ENCODE data around the gene JMJD7. TPM values are rescaled to one million over a fixed set of nuclear protein-coding genes. Genes with fewer than 3 reads are reported as not detected.

The JMJD7 gene
- total and polyA plus RNA-seq, 9 of the 15 experiments (the other 6 are each of a cell fraction or from before 2014, with no cell fraction given), result 1.2 to 13.9 (median 6.1) TPM

DNA sequence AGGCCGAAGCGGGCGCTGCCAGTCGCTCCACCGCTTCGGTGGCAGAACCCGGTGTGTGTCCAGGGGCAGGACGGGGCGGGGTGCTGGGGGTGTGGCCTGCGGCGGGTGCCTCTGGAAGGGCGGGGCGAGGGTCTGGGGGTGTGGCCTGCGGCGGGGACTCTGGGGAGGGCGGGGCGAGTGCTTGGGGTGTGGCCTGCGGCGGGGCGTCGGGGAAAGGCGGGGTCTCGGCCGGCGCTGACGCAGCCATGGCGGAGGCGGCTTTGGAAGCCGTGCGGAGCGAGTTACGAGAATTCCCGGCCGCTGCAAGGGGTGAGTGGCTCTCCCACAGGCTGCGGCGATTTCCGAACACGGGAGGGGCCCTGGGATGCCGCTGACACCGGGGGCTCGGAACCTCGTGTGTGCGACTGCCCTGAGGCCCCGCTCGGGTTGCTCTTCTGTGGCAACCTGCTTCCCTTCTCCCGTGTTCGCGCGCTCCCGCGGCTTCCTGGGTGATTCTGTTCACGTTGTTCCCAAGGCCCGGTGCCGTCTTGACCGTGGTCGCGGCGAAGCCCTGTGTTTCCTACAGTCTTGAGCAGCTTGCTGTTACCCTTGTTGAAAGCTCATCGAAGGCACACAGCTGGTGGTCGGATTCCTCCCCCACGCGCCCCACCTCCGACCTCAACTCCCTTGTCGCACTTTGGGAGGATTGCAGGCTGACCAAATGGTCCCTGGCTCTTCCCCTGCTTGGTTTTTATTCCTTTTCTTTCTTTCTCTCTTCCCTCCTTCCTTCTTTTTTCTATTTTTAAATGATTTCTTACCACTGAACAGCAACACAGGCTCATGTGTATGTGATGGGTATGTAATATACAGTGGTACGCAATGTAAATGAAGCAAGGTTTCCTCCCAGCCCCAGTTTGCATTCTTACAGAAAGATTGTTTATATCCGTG, at the start of gene JMJD7 (continued):
- TF ChIP-seq HDGF (IDR thresholded peaks at IDR 0.05) (no peak), SRSF3 (IDR thresholded peaks at IDR 0.05; ENCODE audit: insufficient read depth, low read length) (no peak), ATF3 (IDR thresholded peaks at IDR 0.05) (no peak), ATF3 (CRISPR knock-in tag; conservative IDR thresholded peaks at IDR 0.05) (no peak), ZNF431 (CRISPR knock-in tag; IDR thresholded peaks at IDR 0.05) (no peak), TGIF2 (CRISPR knock-in tag; IDR thresholded peaks at IDR 0.05) (no peak), SAP30 (IDR thresholded peaks at IDR 0.05; ENCODE audit: borderline replicate concordance, insufficient read depth, low read depth, low read length, poor library complexity, severe bottlenecking) (peak; percentile 74), NR2C1 (IDR thresholded peaks at IDR 0.05) (no peak), NR2C1 (tag; IDR thresholded peaks at IDR 0.05) (no peak), SUPT5H (IDR thresholded peaks at IDR 0.05) (peak; percentile 76), EZH2 (IDR thresholded peaks at IDR 0.05; ENCODE audit: borderline replicate concordance, low read depth, low read length) (no peak), FOXK1 (CRISPR knock-in tag; IDR thresholded peaks at IDR 0.05; ENCODE audit: borderline replicate concordance) (no peak), IRF1 (CRISPR knock-in tag; IDR thresholded peaks at IDR 0.05; ENCODE audit: borderline replicate concordance) (no peak), TFAP4 (CRISPR knock-in tag; IDR thresholded peaks at IDR 0.05; ENCODE audit: borderline replicate concordance) (peak; percentile 96), CBX3 (IDR thresholded peaks at IDR 0.05; ENCODE audit: borderline replicate concordance in 1 of 2, low read length in 2 of 2) (no peak), RBM22 (IDR thresholded peaks at IDR 0.05; ENCODE audit: low read depth, low read length, poor library complexity, severe bottlenecking) (no peak), PCBP1 (IDR thresholded peaks at IDR 0.05; ENCODE audit: low read depth, low read length, poor library complexity, severe bottlenecking) (no peak), GATAD2A (IDR thresholded peaks at IDR 0.05) (no peak), LEF1 (IDR thresholded peaks at IDR 0.05) (no peak), POLR3A (IDR thresholded peaks at IDR 0.05; ENCODE audit: borderline replicate concordance, extremely low read depth, insufficient read depth, insufficient read length) (no peak), ZKSCAN8 (CRISPR knock-in tag; IDR thresholded peaks at IDR 0.05) (no peak), MTA3 (IDR thresholded peaks at IDR 0.05; ENCODE audit: borderline replicate concordance) (peak; percentile 35; the same call in 1 of the 2 replicates)
- TF ChIP-seq, protein P1, sequence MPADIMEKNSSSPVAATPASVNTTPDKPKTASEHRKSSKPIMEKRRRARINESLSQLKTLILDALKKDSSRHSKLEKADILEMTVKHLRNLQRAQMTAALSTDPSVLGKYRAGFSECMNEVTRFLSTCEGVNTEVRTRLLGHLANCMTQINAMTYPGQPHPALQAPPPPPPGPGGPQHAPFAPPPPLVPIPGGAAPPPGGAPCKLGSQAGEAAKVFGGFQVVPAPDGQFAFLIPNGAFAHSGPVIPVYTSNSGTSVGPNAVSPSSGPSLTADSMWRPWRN (IDR thresholded peaks at IDR 0.05; ENCODE audit: low read depth), result no peak
- TF ChIP-seq, protein P2, sequence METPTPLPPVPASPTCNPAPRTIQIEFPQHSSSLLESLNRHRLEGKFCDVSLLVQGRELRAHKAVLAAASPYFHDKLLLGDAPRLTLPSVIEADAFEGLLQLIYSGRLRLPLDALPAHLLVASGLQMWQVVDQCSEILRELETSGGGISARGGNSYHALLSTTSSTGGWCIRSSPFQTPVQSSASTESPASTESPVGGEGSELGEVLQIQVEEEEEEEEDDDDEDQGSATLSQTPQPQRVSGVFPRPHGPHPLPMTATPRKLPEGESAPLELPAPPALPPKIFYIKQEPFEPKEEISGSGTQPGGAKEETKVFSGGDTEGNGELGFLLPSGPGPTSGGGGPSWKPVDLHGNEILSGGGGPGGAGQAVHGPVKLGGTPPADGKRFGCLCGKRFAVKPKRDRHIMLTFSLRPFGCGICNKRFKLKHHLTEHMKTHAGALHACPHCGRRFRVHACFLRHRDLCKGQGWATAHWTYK (CRISPR knock-in tag; IDR thresholded peaks at IDR 0.05), result no peak
